Measurements from ENCODE around the gene MCCD1.
A peak's percentile ranks its signal among the peaks of the same experiment; 100 is the strongest.

Gene MCCD1

DNA sequence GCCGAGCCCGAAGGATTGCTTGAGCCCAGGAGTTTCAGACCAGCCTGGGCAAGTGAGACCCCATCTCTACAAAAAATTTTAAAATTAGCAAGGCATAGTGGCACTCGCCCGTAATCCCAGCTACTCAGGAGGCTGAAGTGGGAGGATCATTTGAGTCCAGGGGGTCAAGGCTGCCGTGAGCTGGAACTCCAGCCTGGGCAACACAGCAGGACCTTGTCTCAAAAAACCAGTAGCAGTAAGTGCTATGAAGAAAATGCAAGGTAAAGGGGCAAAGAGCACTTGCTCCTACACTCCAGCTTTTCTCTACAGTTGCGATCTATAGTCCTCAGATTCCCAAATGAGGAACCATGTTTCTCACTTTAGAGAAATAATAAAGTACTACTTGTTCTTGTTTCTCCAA is 14.9 kb downstream of the MCCD1 start:
- DNase-seq (ENCODE audit: low spot score), result no peak

DNA sequence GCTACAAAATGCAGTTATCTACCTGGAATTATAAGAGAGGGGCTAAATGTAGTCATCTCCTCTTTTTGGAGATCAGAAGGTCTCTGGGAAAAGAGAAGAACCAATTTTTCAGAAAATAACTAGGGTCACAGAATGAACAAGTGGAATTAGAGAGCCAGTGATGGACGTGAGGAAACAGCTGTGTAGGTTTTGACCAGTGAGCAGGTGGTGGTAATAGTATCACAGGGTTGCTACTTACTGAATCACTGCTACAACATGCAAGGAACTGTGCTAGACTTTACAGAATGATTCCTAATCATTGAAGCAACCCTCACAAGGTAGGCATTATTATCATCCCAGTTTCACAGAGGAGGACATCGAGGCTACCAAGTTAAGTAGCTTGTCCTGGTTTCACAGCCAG is 15.9 kb downstream of the MCCD1 start:
- no peak for DNase-seq (ENCODE audit: low spot score)

DNA sequence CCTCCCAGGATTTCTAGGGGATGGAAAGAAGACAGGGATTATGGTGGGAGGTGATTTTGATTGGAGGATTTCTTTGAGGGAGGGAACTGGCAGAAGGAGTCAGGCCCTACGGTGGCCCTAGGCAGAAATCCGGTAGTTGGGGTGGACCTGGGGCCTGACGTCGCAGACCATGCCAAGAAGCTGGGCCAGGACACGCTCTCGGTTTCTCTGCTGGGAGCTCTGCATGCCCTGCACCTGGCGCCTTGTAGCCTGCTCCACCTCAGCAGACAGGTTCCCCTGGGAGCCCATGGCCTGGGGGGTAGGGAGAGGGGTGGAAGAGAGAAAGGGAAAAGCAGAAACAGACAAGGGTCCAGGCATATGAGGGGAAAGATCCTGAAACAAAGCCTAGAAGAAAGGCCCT is 16.5 kb downstream of the MCCD1 start:
- no peak for DNase-seq (ENCODE audit: low spot score)

DNA sequence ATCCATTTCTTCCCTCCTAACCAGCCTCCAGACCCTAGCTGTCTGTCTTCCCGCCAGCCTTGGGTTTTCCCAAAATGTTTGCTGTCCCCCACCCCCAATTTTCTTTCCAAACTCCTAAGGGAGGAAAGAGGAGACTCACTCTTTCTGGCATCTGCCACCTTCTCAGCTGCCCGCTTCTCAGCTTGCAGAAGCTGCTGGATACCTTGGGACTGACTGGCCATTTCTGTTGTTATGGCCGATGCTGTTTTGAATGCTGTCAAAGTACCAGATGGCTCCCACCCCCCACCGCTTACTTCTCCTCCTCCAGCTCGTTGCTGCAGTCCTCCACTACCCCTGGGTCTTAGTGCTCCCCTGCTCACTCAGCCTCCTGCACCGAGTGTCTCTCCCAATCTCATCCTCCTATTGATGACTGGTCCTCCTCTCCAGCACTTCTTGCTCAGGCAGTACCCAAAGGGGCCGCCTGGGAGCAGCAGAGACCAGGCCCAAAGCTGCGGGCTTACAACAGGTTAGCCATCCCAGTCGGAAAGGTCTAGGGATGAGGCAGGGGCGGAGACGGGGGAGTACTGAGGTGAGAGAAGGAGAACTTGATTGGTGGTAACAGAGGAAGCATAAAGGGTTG is 17.7 kb downstream of the MCCD1 start, which contains the start of gene ATP6V1G2:
Gene ATP6V1G2, minus strand, starts transcription at position 270 of the 619 bp plus-strand sequence. Its CDS starts 49 bp downstream, at position 221.
- peak; percentile 73 for DNase-seq (ENCODE audit: low spot score)

DNA sequence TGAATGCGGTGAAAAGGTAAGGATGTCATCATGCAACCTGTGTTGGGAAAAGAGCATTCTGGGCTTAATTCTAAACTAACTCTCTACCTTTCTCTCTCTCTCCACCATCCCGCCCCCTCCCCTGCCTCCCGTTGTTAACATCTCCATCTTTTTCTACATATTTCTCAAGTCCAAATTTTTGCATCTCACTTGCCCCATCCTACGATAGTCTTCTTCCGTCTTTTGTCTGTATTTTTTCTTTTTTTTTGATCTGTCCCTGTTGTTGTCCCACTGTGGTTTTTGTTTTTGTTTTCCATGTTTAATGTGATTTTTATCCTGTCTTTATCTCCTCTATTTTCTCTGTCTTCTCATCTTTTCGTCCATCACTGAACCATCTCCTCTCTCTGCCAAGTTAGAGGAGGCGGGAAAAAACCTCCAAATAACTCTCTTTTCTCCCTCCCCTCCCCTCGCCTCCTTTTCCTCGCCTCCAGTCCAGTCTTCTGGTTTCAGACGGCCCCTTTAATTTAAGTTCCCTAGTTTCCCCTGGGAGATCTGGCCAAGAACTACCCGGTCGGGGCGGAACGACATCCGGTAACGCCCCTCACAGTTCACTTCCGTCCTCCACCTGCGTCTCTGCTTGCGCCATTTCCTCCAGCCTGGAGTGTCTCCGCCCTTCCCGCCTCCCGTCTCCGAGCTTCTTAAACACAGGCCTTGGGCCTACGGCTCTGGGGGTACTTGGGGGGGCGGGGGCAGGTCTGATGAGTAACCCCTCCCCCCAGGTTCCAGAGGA is 18.4 kb downstream of the MCCD1 start, which contains the start of gene NFKBIL1:
Gene NFKBIL1, plus strand, starts transcription at position 651 of the 769 bp plus-strand sequence. Its CDS starts 87 bp downstream, at position 738.
- DNase-seq (ENCODE audit: low spot score), result peak; percentile 90

DNA sequence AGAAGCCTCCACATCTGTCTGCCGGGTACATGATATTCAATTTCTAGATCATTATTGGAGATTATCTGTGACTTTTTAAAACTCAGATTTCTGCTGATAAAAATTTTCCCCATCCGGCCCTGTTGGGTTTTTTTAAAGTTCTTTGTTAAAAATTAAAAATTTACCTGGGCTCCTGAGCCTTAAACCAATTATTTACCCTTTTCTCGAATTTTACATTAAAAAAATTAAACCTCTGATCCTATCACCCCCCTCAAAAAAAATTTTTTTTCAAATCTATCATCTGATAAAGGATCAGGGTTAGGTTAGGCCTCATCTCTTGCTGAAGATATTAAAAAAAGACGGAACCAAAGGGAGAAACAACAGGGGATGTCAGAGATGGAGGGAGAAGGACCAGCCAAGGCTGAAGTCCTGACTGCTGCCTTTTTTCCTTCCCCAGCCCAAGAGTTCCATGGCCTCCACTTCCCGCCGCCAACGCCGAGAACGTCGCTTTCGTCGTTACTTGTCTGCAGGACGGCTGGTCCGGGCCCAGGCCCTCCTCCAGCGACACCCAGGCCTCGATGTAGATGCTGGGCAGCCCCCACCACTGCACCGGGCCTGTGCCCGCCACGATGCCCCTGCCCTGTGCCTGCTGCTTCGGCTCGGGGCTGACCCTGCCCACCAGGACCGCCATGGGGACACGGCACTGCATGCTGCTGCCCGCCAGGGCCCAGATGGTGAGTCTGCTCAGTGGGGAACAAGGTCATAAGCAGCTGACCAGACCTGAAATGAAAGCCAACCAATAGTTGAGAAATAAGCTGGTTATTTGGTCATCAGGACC is 19.2 kb downstream of the MCCD1 start:
- no peak for DNase-seq (ENCODE audit: low spot score)

DNA sequence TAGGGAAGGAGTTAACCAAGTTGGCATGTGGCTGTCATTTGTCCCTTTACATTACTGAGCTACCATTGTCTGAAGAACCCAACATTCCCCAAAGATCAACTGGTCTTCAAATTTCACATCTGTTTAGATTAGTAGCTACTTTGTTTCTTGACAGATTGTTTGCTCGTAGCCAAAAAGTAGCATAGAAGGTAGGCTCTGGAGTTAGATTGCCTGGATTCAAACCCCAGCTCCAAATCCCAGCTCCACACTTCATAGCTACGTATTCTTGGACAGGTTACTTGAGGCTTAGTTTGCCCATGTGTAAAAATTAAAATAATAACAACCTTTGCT is 19.7 kb downstream of the MCCD1 start:
- no peak for DNase-seq (ENCODE audit: low spot score)

DNA sequence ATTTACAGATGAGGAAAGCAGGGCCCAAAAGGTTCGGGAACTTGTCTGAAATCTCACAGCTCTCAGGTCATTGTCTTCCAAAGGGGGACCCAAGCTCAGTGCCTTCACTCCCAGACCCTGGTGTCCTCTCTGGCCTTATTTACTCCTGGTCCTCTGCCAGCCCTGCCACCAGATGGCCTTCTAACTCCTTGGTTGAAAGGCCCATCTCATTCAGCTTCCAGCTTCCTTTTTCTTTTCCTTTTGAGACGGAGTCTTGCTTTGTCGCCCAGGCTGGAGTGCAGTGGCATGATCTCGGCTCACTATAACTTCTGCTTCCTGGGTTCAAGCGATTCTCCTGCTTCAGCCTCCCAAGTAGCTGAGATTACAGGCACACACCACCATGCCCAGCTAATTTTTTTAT is 22.6 kb downstream of the MCCD1 start:
- DNase-seq (ENCODE audit: low spot score), result peak; percentile 53

DNA sequence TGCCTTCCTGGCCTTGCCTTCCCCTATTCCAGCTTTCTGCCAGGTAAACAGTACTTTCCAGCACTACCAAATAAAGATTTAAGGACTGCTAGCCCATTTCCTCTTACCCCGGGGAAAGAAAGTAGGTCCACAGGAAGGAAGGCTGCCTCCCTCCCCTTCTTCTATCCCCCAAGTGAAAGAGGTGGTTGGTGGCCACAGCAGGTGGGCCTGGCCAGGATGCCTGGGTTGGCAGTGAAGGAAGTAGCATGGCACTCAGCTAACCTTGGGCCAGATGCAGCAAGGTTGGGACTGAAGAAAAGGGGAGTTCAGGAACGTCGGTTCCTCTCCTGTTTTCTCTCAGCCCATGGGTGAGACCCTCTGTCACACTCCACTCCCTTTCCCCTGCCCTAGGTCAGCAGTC is 27.5 kb downstream of the MCCD1 start:
- DNase-seq (ENCODE audit: low spot score), result no peak

DNA sequence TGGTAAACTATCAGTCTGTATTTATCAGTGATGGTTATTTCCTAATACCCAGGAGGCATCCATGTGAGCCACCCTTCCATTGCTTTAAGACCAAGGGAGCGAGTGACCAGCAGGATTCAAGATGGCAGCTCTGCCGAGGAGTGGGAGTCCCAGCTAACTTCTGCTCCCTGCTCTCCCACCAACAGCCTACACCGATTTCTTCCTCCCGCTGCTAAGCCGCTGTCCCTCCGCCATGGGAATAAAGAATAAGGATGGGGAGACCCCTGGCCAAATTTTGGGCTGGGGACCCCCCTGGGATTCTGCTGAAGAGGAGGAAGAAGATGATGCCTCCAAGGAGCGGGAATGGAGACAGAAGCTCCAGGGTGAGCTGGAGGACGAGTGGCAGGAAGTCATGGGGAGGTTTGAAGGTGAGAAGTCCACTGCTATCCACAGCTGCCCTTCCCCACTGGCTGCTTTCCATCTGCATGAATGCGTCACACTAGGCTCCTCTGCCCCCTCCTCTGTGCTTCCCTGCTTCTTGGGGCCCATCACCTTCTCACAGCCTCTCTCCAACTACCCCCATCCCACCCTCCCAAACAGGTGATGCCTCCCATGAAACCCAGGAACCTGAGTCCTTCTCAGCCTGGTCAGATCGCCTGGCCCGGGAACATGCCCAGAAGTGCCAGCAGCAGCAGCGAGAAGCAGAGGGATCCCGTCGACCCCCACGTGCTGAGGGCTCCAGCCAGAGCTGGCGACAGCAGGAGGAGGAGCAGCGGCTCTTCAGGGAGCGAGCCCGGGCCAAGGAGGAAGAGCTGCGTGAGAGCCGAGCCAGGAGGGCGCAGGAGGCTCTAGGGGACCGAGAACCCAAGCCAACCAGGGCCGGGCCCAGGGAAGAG is 28.9 kb downstream of the MCCD1 start:
- no peak for DNase-seq (ENCODE audit: low spot score)

DNA sequence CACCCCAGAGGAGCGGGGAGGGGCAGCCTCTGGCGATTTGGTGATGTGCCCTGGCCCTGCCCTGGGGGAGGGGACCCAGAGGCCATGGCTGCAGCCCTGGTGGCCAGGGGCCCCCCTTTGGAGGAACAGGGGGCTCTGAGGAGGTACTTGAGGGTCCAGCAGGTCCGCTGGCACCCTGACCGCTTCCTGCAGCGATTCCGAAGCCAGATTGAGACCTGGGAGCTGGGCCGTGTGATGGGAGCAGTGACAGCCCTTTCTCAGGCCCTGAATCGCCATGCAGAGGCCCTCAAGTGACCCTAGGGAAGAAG is 29.5 kb downstream of the MCCD1 start:
- DNase-seq (ENCODE audit: low spot score), result no peak

DNA sequence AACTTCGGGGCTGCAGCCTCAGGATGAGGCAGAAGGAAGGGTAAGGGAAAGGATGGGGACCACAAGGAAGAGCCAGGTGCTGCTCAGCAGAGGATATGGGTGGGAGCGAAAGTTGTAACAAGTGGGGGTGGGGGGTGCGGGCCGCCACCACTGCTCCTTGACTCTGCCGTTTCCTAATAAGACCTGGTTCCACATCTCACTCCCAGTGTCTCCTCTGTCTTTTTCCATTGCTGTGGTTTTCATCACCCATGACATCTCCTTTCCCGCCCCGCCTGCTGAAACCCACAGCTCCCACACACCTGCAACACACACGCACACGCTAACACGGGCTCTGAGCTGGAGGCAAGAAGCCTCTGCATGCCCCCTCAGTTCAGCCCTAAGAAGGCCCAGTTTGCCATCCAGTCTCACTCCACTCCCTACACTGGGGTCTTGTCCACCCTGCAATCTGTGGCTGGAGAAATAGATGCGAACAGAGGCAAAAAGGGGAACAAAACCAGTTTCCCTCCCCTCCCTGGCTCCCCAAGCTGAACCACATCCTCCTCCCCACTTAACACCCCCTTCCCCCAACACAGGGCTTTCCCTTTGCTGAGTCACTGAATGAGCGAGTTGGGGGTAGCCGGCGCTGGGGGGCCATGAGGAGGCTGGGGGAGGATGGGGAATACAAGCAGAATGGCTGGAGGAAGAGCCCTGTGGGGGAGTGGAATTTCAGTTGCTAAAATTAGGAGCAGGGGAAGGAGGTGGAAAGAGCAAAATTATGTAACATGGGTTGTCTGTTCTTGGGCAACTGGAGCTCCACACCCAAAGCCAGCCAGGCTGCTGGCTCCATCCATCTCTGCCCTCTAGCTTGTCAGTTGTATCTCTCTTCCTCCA is 30.1 kb downstream of the MCCD1 start:
- DNase-seq (ENCODE audit: low spot score), result peak; percentile 73

DNA sequence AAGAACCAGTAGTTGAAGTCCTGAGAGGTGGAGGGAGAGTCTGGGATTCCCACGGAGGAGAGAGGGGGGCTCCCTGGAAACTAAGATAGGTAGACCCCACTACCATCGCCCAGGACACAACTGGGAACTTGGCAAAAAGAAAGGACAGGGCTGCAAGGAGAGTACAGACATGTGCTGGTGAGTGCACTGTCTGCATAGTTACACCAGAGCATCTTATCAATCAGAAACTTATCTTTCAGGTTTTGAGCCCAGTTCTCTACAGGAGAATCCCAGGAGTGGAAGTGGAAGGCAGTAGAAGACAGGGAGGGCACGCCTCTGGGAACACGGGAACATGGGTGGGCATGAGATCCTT is 30.8 kb downstream of the MCCD1 start:
- no peak for DNase-seq (ENCODE audit: low spot score)

DNA sequence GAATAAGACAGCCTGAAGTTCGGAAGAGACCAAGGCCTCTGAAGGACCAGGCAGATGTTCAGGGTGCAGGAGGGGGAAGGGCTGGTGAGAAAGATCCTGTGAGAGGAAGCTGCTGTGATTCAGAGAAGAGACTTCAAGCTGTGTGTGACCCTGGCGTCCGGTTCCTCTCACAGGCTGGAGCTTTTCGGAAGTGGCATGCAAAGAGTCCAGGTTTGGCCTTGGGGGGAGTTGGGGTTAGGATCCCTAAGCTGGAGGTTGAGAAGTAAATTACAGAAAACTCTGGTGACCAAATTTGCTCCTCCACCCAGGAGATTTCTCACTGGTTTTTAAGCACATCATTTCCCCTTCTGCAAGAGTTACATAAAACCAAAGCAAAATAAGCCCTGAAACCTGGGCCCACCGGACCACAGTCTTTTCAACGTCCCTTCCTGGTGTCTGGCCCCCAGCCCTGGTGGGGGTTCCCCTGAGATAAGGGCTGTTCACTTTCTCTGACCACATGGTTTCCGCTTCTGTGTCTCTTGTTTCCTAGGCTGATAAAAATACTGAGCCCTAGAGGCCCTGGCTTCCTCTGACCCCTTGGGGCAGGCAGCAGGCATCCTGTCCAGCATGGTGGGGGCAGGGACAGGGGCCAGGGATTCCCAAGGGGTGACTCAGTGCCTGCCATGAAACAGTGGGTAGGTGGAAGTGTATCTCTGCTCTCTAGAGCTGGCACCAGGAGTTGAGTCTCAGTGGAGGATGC is 31.4 kb downstream of the MCCD1 start:
- DNase-seq (ENCODE audit: low spot score), result peak; percentile 63

DNA sequence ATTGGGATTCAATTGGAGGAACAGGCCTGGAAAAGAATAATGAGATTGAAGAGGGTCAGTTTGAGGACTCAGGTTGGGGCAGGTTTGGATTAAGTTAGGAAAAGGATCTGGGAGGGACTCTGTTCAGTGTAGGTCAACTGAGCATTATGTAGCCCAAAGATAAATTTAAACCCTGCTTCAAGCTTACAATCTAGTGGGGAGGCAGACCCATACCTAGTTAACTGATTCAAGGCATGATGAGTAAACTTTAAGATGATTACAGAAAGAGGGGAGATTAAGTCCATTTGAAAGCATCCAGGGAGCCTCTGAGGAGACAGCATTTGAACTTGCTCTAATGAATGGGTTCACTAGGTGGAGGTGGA is 31.9 kb downstream of the MCCD1 start:
- no peak for DNase-seq (ENCODE audit: low spot score)

DNA sequence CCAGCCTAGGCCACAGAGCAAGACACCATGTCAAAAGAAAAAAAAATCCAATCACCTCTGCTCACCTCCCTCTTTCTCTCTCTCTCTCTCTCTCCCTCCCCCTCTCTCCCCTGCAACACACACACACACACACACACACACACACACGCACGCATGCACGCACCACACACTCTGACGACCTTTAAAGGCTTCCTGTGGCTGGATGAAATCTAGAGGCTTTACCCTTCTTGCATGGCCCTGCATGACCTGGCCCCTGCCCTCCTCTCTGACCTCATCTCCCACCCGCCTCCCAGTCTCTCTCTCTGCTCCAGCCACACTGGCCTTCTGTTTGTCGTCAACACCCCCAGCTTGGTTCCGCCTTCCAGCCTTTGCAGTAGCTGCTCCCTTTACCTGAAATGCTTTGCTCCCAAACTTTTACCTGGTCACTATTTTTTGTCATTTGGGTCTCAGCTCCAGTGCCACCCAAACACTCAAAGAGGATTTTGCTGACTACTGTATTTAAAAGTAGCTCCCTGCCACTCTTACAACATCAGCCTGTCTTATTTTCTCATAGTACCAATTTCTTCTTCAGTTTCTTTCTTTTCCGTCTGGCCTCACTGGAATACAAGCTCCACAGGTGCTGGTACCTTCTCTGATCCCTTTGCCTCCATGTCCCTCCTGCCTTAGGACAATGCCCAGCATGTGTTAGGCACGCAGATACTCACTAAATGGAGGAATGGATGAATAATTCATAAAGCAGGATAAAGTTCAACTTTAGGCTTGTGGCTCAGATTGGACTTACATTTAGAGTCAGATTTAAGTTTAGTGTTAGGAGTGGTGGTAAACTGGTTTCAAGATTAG is 39.0 kb downstream of the MCCD1 start:
- no peak for DNase-seq (ENCODE audit: low spot score)

DNA sequence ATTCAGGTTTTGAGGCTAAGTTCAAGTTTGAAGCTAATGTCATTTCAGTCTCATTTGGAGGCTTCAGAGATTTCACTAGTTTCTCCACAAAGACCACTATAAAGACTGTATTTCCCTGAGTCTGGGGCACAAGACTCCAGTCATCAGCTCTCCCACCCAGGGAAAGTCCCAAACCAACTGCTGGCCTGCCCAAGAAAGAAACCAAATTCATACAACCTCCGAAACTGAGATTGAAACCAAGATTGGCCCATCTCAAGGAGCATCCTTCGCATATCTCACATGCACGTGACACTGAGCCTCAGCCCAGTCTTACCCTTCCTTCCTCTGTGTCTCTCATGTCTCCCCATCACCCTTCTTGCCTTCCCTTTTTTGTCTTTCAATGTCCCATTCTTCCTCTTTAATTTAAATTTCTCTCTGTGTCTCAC is 39.8 kb downstream of the MCCD1 start:
- DNase-seq (ENCODE audit: low spot score), result peak; percentile 79

DNA sequence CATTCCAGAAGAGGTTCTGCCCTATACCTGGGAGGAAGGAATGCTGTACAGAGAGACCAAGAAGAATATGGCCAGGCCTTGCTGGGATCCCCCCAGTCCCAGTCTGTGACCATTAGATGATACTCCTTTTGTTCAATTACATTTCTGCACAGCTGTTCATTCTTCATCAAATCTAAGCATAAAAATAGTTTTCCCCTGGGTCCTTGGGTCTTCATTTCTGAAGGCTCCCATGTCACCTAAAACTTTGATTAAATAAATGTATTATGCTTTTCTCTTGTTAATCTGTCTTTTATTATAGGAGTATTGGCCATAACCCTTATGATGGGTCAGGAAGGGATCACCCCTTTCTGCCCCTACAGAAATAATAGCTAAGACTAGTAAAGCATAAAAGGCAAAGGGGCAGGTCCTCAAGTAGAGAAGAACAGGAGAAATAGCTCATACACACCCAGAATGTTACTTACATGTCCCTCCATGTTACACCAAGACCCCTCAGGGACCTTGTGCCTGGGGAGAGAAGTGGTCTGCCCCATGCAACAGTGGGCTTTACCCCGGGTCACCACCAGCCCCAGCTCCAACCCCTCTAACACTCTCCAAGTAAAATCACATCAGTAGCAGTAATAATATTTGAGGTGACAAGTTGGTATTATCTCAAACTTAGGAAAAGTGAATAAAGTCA is 41.2 kb downstream of the MCCD1 start:
- DNase-seq (ENCODE audit: low spot score), result no peak
